Neural cell (in vitro differentiated cells): ENCODE measurements around the gene CCDC7. TPM values are rescaled to one million over a fixed set of nuclear protein-coding genes. Genes with fewer than 3 reads are reported as not detected.
"Not testable (repeated sequence)": the region's sequence is repeated elsewhere in the genome, so short reads cannot be mapped to it uniquely, and the experiment has no call there.

Experiments
- H2AFZ ChIP-seq: fragments of 200-600, 300-800 bp; sonication (generic), shearing (Covaris generic); 2 replicates; pipeline ENCODE4 v1.6.0; 2014; ENCODE audit warnings: low read depth, mild to moderate bottlenecking, antibody characterized with exemption, low read length, moderate library complexity
- H3F3A ChIP-seq: fragments of 200-600 bp; shearing (Covaris generic); 2 replicates; pipeline ENCODE4 v1.6.1; 2016; ENCODE audit warnings: mild to moderate bottlenecking, moderate library complexity, mixed read lengths, antibody characterized with exemption, low read length; ENCODE audit not compliant: insufficient read depth, poor library complexity, severe bottlenecking
- H3K27ac ChIP-seq: fragments of 200-600, 300-800 bp; sonication (generic), shearing (Covaris generic); 2 replicates; pipeline ENCODE4 v1.5.1; 2014; ENCODE audit warnings: mild to moderate bottlenecking, low read length, moderate library complexity
- H3K27me3 ChIP-seq: fragments of 300-800, 200-600 bp; sonication (generic), shearing (Covaris generic); 2 replicates; pipeline ENCODE4 v1.6.0; 2014; ENCODE audit warnings: mild to moderate bottlenecking, low read depth, low read length, moderate library complexity; ENCODE audit not compliant: insufficient read depth
- H3K36me3 ChIP-seq: fragments of 300-800, 200-600 bp; sonication (generic), shearing (Covaris generic); 2 replicates; pipeline ENCODE4 v1.5.1; 2014; ENCODE audit warnings: mild to moderate bottlenecking, antibody characterized with exemption, low read length, moderate library complexity; ENCODE audit not compliant: insufficient read depth
- H3K4me2 ChIP-seq: fragments of 300-800, 200-600 bp; sonication (generic), shearing (Covaris generic); 2 replicates; pipeline ENCODE4 v1.6.0; 2014; ENCODE audit warnings: mild to moderate bottlenecking, low read length
- H3K4me3 ChIP-seq: fragments of 300-800, 200-600 bp; sonication (generic), shearing (Covaris generic); 2 replicates; pipeline ENCODE4 v1.5.1; 2014; ENCODE audit warnings: mild to moderate bottlenecking, low read length, moderate library complexity
- H3K79me2 ChIP-seq: fragments of 200-600 bp; shearing (Covaris generic); replicated peaks from 2 replicates; pipeline ENCODE4 v1.6.0; 2014; ENCODE audit warnings: mild to moderate bottlenecking, low read length, moderate library complexity; ENCODE audit not compliant: insufficient read depth
- H3K9ac ChIP-seq: fragments of 300-800, 200-600 bp; sonication (generic), shearing (Covaris generic); 2 replicates; pipeline ENCODE4 v1.6.1; 2016; ENCODE audit warnings: mild to moderate bottlenecking, low read length, mixed read lengths
- H3K9me2 ChIP-seq: fragments of 200-600 bp; shearing (Covaris generic); 2 replicates; pipeline ENCODE4 v1.6.1; 2016; ENCODE audit warnings: mild to moderate bottlenecking, low read length, mixed read lengths; ENCODE audit not compliant: insufficient read depth
- H3K9me3 ChIP-seq: fragments of 200-600, 300-800 bp; sonication (generic), shearing (Covaris generic); 2 replicates; pipeline ENCODE4 v1.6.1; 2016; ENCODE audit warnings: mild to moderate bottlenecking, mixed run types, low read length, moderate library complexity, mixed read lengths
- H4K20me1 ChIP-seq: fragments of 200-600 bp; shearing (Covaris generic); 2 replicates; pipeline ENCODE4 v1.6.1; 2016; ENCODE audit warnings: mild to moderate bottlenecking, mixed run types; ENCODE audit not compliant: insufficient read depth
- CTCF ChIP-seq: fragments of 450-650 bp; IDR thresholded peaks from 2 replicates; pipeline ENCODE4 v1.5.1; 2014; ENCODE audit warnings: antibody characterized with exemption, mild to moderate bottlenecking, moderate library complexity; ENCODE audit not compliant: poor library complexity, severe bottlenecking
- EP300 ChIP-seq: fragments of 450-650 bp; conservative IDR thresholded peaks from 2 replicates; pipeline ENCODE4 v1.6.1; 2014; ENCODE audit warnings: antibody characterized with exemption, mild to moderate bottlenecking, moderate library complexity; ENCODE audit not compliant: poor library complexity, severe bottlenecking
- EZH2 ChIP-seq: fragments of 200-600, 300-800 bp; shearing (Covaris generic), sonication (generic); IDR thresholded peaks from 2 replicates; pipeline ENCODE4 v1.6.1; 2014; ENCODE audit warnings: antibody characterized with exemption, low read length, borderline replicate concordance, mild to moderate bottlenecking; ENCODE audit not compliant: insufficient read depth, poor library complexity, severe bottlenecking
- MXI1 ChIP-seq: fragments of 450-650 bp; conservative IDR thresholded peaks from 2 replicates; pipeline ENCODE4 v1.6.1; 2014; ENCODE audit warnings: antibody characterized with exemption, mild to moderate bottlenecking; ENCODE audit not compliant: poor library complexity, severe bottlenecking
- POLR2AphosphoS5 ChIP-seq: IDR thresholded peaks from 2 replicates; pipeline ENCODE4 v1.6.1; 2012
- RAD21 ChIP-seq: fragments of 450-650 bp; conservative IDR thresholded peaks from 2 replicates; pipeline ENCODE4 v1.6.1; 2014; ENCODE audit warnings: antibody characterized with exemption, mild to moderate bottlenecking, moderate library complexity
- REST ChIP-seq: IDR thresholded peaks from 2 replicates; pipeline ENCODE4 v1.6.1; 2012; ENCODE audit warnings: borderline replicate concordance
- SMC3 ChIP-seq: fragments of 450-650 bp; conservative IDR thresholded peaks from 2 replicates; pipeline ENCODE4 v1.6.1; 2014; ENCODE audit warnings: antibody characterized with exemption, mild to moderate bottlenecking, moderate library complexity; ENCODE audit not compliant: poor library complexity
- TAF1 ChIP-seq: IDR thresholded peaks from 2 replicates; pipeline ENCODE4 v1.6.1; 2012; ENCODE audit warnings: low read depth
- polyA plus RNA-seq: library from polyadenylated mRNA; depleted of rRNA; stranded (reverse); fragments of >200 nt; gene quantifications from 2 replicates; pipeline ENCODE4 v1.2.3, GENCODE V29; 2014

CCDC7 gene
- polyA plus RNA-seq, 1 donor from 2014 or later: 5.1 TPM

- Histone ChIP-seq H3K9me2 (no peaks in the 10 kb centered on the region), H3K27ac (no peak overlapping the region)
Observed at GRCh38 chr10:32646535-32646934, 200.6 kb downstream of the CCDC7 start.

GRCh38 chr10:32650246-32650655 is 204.3 kb downstream of the CCDC7 start:
- H3K27me3 ChIP-seq: no peaks in the 10 kb centered on the region
- H3K4me3 ChIP-seq: no peak overlapping the region
- no peaks in the 10 kb centered on the region for H3K36me3 ChIP-seq
- H3F3A ChIP-seq: no peaks in the 10 kb centered on the region
- H3K79me2 ChIP-seq: no peaks in the 10 kb centered on the region
- no peak overlapping the region for H2AFZ ChIP-seq
- no peaks in the 10 kb centered on the region for H3K9me3 ChIP-seq
- no peak overlapping the region for H3K4me2 ChIP-seq
- H3K9ac ChIP-seq: no peak overlapping the region
- TF ChIP-seq TAF1 (no peak), CTCF (no peak), REST (no peak), EZH2 (no peak)
- no peaks in the 10 kb centered on the region for H3K9me2 ChIP-seq
- H3K27ac ChIP-seq: no peak overlapping the region
- no peaks in the 10 kb centered on the region for H4K20me1 ChIP-seq

More at GRCh38 chr10:32646535-32646934, 200.6 kb downstream of the CCDC7 start:
- no peak overlapping the region for H3K9ac ChIP-seq
- H3K9me3 ChIP-seq: no peaks in the 10 kb centered on the region
- H3K36me3 ChIP-seq: no peaks in the 10 kb centered on the region
- no peaks in the 10 kb centered on the region for H3K27me3 ChIP-seq
- no peaks in the 10 kb centered on the region for H4K20me1 ChIP-seq
- no peak overlapping the region for H2AFZ ChIP-seq
- no peak overlapping the region for H3K4me3 ChIP-seq
- no peaks in the 10 kb centered on the region for H3F3A ChIP-seq
- no peak overlapping the region for H3K4me2 ChIP-seq
- TF ChIP-seq MXI1 (no peak), REST (no peak), CTCF (no peak), POLR2AphosphoS5 (no peak), EP300 (no peak), SMC3 (no peak), TAF1 (no peak), EZH2 (no peak), RAD21 (no peak)
- no peaks in the 10 kb centered on the region for H3K79me2 ChIP-seq

- H2AFZ ChIP-seq, H3K36me3 ChIP-seq, H3K4me2 ChIP-seq, H3K27ac ChIP-seq, H3K79me2 ChIP-seq, H3F3A ChIP-seq, H3K27me3 ChIP-seq, H3K4me3 ChIP-seq, H3K9ac ChIP-seq, H4K20me1 ChIP-seq, H3K9me3 ChIP-seq, H3K9me2 ChIP-seq: not testable (repeated sequence)
Observed at GRCh38 chr10:32657430-32657829, 211.5 kb downstream of the CCDC7 start.
